Testis (tissue), 3 donors: ENCODE measurements around the gene GMCL2. TPM values are rescaled to one million over a fixed set of nuclear protein-coding genes. Genes with fewer than 3 reads are reported as not detected.
"Not testable (repeated sequence)": the region's sequence is repeated elsewhere in the genome, so short reads cannot be mapped to it uniquely, and the experiment has no call there.

Experiments used
- DNase-seq: peaks from one replicate; pipeline ENCODE4 v3.0.0-alpha.2; 2019
- H3K27ac ChIP-seq, 2 donors: fragments of 200-600 bp; sonication (generic); one replicate each; pipeline ENCODE4 v1.5.1; 2019
- H3K27me3 ChIP-seq: fragments of 200-600 bp; sonication (generic); one replicate; pipeline ENCODE4 v1.5.1; 2019
- H3K36me3 ChIP-seq: fragments of 200-600 bp; sonication (generic); one replicate; pipeline ENCODE4 v1.5.1; 2017; ENCODE audit warnings: low read depth; ENCODE audit errors: missing control alignments
- H3K4me1 ChIP-seq: fragments of 200-600 bp; sonication (generic); one replicate; pipeline ENCODE4 v1.5.1; 2019
- H3K4me3 ChIP-seq, 2 donors: fragments of 200-600 bp; sonication (generic); one replicate each; pipeline ENCODE4 v1.5.1; 2017 to 2019
- H3K9me3 ChIP-seq: fragments of 200-600 bp; sonication (generic); one replicate; pipeline ENCODE4 v1.5.1; 2017
- CTCF ChIP-seq, 3 experiments: fragments of 450-650 bp in 2 of 3; fragments of 200-600 bp in 1 of 3; sonication (generic) in 1 of 3; IDR thresholded peaks; one replicate each; pipeline ENCODE4 v1.5.1; 2016 to 2019; ENCODE audit warnings: antibody characterized with exemption in 3 of 3, mild to moderate bottlenecking in 2 of 3, moderate library complexity in 1 of 3
- POLR2A ChIP-seq: fragments of 450-650 bp; IDR thresholded peaks from one replicate; pipeline ENCODE4 v1.6.1; 2017; ENCODE audit warnings: antibody characterized with exemption, mild to moderate bottlenecking, moderate library complexity
- WGBS, 2 donors: methylation state at CpG; one replicate each; pipeline ENCODE4 v1.1.5; 2018; 5-methylcytosine and 5-hydroxymethylcytosine counted together
- intact Hi-C: fragments of 100-400 bp; cut with DNase I; formaldehyde crosslinking; loops from one replicate; pipeline ENCODE4 v1.15.1; 2023; ENCODE audit warnings: low total_unique reads
- polyA plus RNA-seq: library from polyadenylated mRNA; stranded (reverse); fragments of 350-450 nt; fragmentation: Illumina TruSeq; extraction: RNeasy Lipid Tissue Mini Kit (QIAGEN cat#74804); gene quantifications from one replicate; pipeline ENCODE4 v1.2.3, GENCODE V29; 2014; ENCODE audit warnings: low read depth, low replicate concordance; ENCODE audit not compliant: insufficient read depth
- total RNA-seq, 2 donors: library from RNA; depleted of rRNA; stranded (reverse); fragments of >200 nt; gene quantifications; one replicate each; pipeline ENCODE4 v1.2.3, GENCODE V29; 2016

The GMCL2 gene
- total and polyA plus RNA-seq, 3 donors from 2014 or later, result 9.8 to 53.5 (median 11.0) TPM

- no peaks in the 10 kb centered on the region for H3K36me3 ChIP-seq
- H3K27ac ChIP-seq, result peak overlapping the region; percentile 90 to 98
- H3K4me1 ChIP-seq, result peaks cover 16% of the 10 kb centered on the region
- no peaks in the 10 kb centered on the region for H3K9me3 ChIP-seq
- H3K4me3 ChIP-seq, result peak overlapping the region; percentile 94 to 95
- no peak for TF ChIP-seq POLR2A
- no peak for TF ChIP-seq CTCF (IDR thresholded peaks at IDR 0.05)
- intact Hi-C loops, result no loop called here
- DNase-seq, result no peak
- no peaks in the 10 kb centered on the region for H3K27me3 ChIP-seq
- WGBS, 2 donors, result 23 to 35% methylated on average over 4 to 21 of the region's 21 CpGs
Observed at GRCh38 chr5:178231539-178232123, 44.5 kb upstream of the GMCL2 start.

DNA sequence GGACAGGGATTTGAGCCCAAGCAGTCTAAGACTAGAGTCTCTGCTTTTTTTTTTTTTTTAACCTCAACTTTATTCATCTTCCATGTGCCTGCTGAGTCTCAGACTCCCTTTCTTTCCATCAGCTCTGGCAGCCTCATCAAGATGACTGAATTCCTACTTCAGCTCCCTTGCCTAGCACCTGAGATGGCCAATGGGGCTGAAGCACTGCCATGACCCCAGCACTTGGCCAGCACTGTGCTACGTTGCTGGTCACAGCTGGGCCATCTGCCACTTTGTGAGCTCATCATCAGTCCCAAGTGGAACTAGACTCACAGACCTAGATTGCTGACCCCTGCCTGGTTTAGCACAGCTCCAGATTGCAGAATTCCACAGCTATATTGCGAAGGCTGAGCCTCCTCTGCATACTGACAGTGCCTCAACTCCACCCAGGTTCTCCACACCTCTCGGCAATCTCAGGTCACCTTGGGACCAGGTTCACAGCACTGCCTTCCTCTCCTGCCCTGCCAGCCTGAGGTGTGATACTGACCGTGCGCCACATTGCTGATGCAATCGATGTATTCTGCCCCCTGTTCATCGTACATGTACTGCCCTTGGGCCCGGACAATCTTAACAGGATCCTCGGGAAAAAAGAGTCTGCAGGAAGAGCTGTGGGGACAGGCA is 43.8 kb upstream of the GMCL2 start:
- no peak for DNase-seq
- no peak for TF ChIP-seq POLR2A
- no peak for TF ChIP-seq CTCF (IDR thresholded peaks at IDR 0.05)
- WGBS, 2 donors, result 44 to 60% methylated on average over 8 to 9 of the region's 9 CpGs
- Histone ChIP-seq H3K27me3 (no peaks in the 10 kb centered on the region), H3K4me1 (peaks cover 15% of the 10 kb centered on the region), H3K4me3 (peak overlapping the region; percentile 94 to 95), H3K36me3 (no peaks in the 10 kb centered on the region), H3K9me3 (no peaks in the 10 kb centered on the region), H3K27ac (no peak overlapping the region)
- intact Hi-C loops, result no loop called here

DNA sequence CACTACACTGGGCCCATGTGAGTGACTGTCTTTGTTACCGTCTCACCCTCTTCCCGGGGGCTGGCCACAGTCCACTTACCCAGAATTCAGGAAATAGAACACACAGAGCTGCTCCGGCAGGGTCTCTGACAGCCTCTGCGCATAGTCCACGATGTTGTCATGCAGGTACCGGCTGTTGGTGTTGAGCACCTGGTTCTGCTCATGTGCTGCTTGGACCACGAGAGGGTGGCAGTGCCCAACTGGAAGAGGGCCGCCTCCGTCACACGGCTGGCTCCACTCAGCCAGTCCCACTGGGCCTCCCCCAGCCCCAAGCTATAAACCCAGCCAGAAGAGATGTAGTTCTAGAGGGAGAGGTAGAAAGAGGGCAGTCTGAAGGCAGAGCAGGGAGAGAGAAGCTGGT is 42.7 kb upstream of the GMCL2 start:
- H3K4me3 ChIP-seq, result no peak overlapping the region
- no peaks in the 10 kb centered on the region for H3K9me3 ChIP-seq
- peaks cover 15% of the 10 kb centered on the region for H3K4me1 ChIP-seq
- 81 to 90% methylated on average over 6 to 10 of the region's 10 CpGs for WGBS, 2 donors
- H3K27ac ChIP-seq, result no peak overlapping the region
- no peaks in the 10 kb centered on the region for H3K27me3 ChIP-seq
- no peak for DNase-seq
- no peaks in the 10 kb centered on the region for H3K36me3 ChIP-seq
- intact Hi-C loops, result no loop called here
- TF ChIP-seq POLR2A (no peak), CTCF (IDR thresholded peaks at IDR 0.05) (no peak)

GRCh38 chr5:178229111-178229510 is 41.9 kb upstream of the GMCL2 start:
- H3K4me3 ChIP-seq, H3K27ac ChIP-seq, DNase-seq, intact Hi-C loops, H3K27me3 ChIP-seq, H3K36me3 ChIP-seq, H3K9me3 ChIP-seq: not testable (repeated sequence)
- WGBS, 2 donors, result 88 to 93% methylated on average over 13 of the region's 13 CpGs
- H3K4me1 ChIP-seq, result peaks cover 15% of the 10 kb centered on the region

GRCh38 chr5:178228609-178229008 is 41.4 kb upstream of the GMCL2 start:
- H3K9me3 ChIP-seq, result no peaks in the 10 kb centered on the region
- TF ChIP-seq CTCF (IDR thresholded peaks at IDR 0.05) (no peak), POLR2A (no peak)
- DNase-seq, result no peak
- H3K36me3 ChIP-seq, result no peaks in the 10 kb centered on the region
- H3K27ac ChIP-seq, result no peak overlapping the region
- intact Hi-C loops, result no loop called here
- peaks cover 15% of the 10 kb centered on the region for H3K4me1 ChIP-seq
- no peak overlapping the region for H3K4me3 ChIP-seq
- no peaks in the 10 kb centered on the region for H3K27me3 ChIP-seq
- 92 to 95% methylated on average over 11 of the region's 11 CpGs for WGBS, 2 donors
